HL-60/S4 treated with phorbol 12-myristate 13-acetate at 8.2 ng/mL for 4 days and 3 days (cell line): ENCODE results near the gene MRPS18A.
"Not testable (repeated sequence)": the region's sequence is repeated elsewhere in the genome, so short reads cannot be mapped to it uniquely, and the experiment has no call there.

Source experiments
- in situ Hi-C: fragments of 300-500 bp; cut with MboI; formaldehyde crosslinking; loops from 2 replicates; pipeline ENCODE4 v1.15.0; 2022; ENCODE audit warnings: low sequenced_read_pairs

MRPS18A gene

GRCh38 chr6:43639984-43640800 is 47.4 kb downstream of the MRPS18A start:
- in situ Hi-C loops = no loop called here

- in situ Hi-C loops = no loop called here
Observed at GRCh38 chr6:43636308-43636659, 51.3 kb downstream of the MRPS18A start.

- in situ Hi-C loops = no loop called here
Observed at GRCh38 chr6:43635387-43636307, 51.9 kb downstream of the MRPS18A start, which contains the start of gene MAD2L1BP. MAD2L1BP (plus strand) TSS chr6:43635840; CDS start chr6:43635876, 36 bp downstream.

- in situ Hi-C loops = no loop called here
Observed at GRCh38 chr6:43634702-43635303, 52.8 kb downstream of the MRPS18A start.

- in situ Hi-C loops = not testable (repeated sequence)
Observed at GRCh38 chr6:43633002-43633401, 54.6 kb downstream of the MRPS18A start.

- in situ Hi-C loops = no loop called here
Observed at GRCh38 chr6:43630980-43631619, 56.5 kb downstream of the MRPS18A start.

- in situ Hi-C loops = no loop called here
Observed at GRCh38 chr6:43629505-43630300, 57.9 kb downstream of the MRPS18A start.

GRCh38 chr6:43629104-43629504 is 58.5 kb downstream of the MRPS18A start, which contains the start of gene GTPBP2:
GTPBP2 (minus strand) TSS chr6:43629264; CDS start chr6:43629162, 102 bp downstream.
- in situ Hi-C loops = no loop called here

- in situ Hi-C loops = no loop called here
Observed at GRCh38 chr6:43628393-43629103, 59.0 kb downstream of the MRPS18A start.

- in situ Hi-C loops = no loop called here
Observed at GRCh38 chr6:43627008-43627825, 60.4 kb downstream of the MRPS18A start.

GRCh38 chr6:43625393-43625992 is 62.1 kb downstream of the MRPS18A start:
- in situ Hi-C loops = no loop called here

- in situ Hi-C loops = no loop called here
Observed at GRCh38 chr6:43624786-43625288, 62.8 kb downstream of the MRPS18A start.

GRCh38 chr6:43623880-43624785 is 63.5 kb downstream of the MRPS18A start:
- in situ Hi-C loops = no loop called here

GRCh38 chr6:43622541-43622940 is 65.0 kb downstream of the MRPS18A start:
- in situ Hi-C loops = no loop called here

GRCh38 chr6:43621836-43622180 is 65.8 kb downstream of the MRPS18A start:
- in situ Hi-C loops = no loop called here
